PC-3 (cell line): ENCODE results near the gene GPATCH2L. TPM values are rescaled to one million over a fixed set of nuclear protein-coding genes. Genes with fewer than 3 reads are reported as not detected.

Experiments
- ATAC-seq: fragments of 200-7000 bp; cut with Tn5 transposase; 2 replicates; pipeline ENCODE4 v1.9.1; 2020; ENCODE audit warnings: mild to moderate bottlenecking, moderate library complexity
- BruUV-seq: library from RNA; stranded (reverse); fragments of 400-500 nt; replicated peaks from 2 replicates; lab custom pipeline; 2021; lab: Mats Ljungman, UMichigan
- CTCF ChIA-PET: fragments of 300-600 bp; sonication (Branson Sonifier 250); formaldehyde crosslinking; loops from one replicate; lab custom pipeline; 2022; ENCODE audit warnings: antibody characterized with exemption; lab: Charles Lee
- POLR2A ChIA-PET: fragments of 300-600 bp; sonication (Branson Sonifier 250); formaldehyde crosslinking; loops from one replicate; lab custom pipeline; 2022; ENCODE audit warnings: antibody characterized with exemption; ENCODE audit not compliant: unreplicated experiment; lab: Charles Lee
- DNase-seq: peaks from one replicate; pipeline ENCODE4 v3.0.0-alpha.2; 2015
- H2AFZ ChIP-seq: fragments of 300-600 bp; sonication (generic); 2 replicates; pipeline ENCODE4 v1.6.0; 2016; ENCODE audit warnings: antibody characterized with exemption, low read length
- H3F3A ChIP-seq: fragments of 300-600 bp; sonication (generic); one replicate; pipeline ENCODE4 v1.6.0; 2017; ENCODE audit warnings: antibody characterized with exemption, low read length, control low read depth, mild to moderate bottlenecking; ENCODE audit not compliant: unreplicated experiment
- H3K27ac ChIP-seq: fragments of 300-600 bp; sonication (generic); 2 replicates; pipeline ENCODE4 v1.5.1; 2016; ENCODE audit warnings: mild to moderate bottlenecking, low read length
- H3K27me3 ChIP-seq: fragments of 300-600 bp; sonication (generic); 2 replicates; pipeline ENCODE4 v1.6.1; 2016; ENCODE audit warnings: low read length, mixed read lengths
- H3K36me3 ChIP-seq: fragments of 300-600 bp; sonication (generic); 2 replicates; pipeline ENCODE4 v1.6.1; 2016; ENCODE audit warnings: low read depth, mixed run types, low read length, mixed read lengths
- H3K4me1 ChIP-seq: fragments of 300-600 bp; sonication (generic); 2 replicates; pipeline ENCODE4 v1.5.1; 2016; ENCODE audit warnings: low read length; ENCODE audit not compliant: insufficient read depth
- H3K4me2 ChIP-seq: fragments of 300-600 bp; sonication (generic); 2 replicates; pipeline ENCODE4 v1.6.0; 2016; ENCODE audit warnings: low read length
- H3K4me3 ChIP-seq: fragments of 300-600 bp; sonication (generic); 2 replicates; pipeline ENCODE4 v1.5.1; 2016; ENCODE audit warnings: mild to moderate bottlenecking, low read length, mixed read lengths
- H3K79me2 ChIP-seq: fragments of 300-600 bp; sonication (generic); 2 replicates; pipeline ENCODE4 v1.6.1; 2017; ENCODE audit warnings: low read length, mixed read lengths
- H3K9ac ChIP-seq: fragments of 300-600 bp; sonication (generic); 2 replicates; pipeline ENCODE4 v1.6.0; 2016; ENCODE audit warnings: mild to moderate bottlenecking, low read length
- H3K9me2 ChIP-seq: fragments of 300-600 bp; sonication (generic); replicated peaks from 2 replicates; pipeline ENCODE4 v1.6.1; 2016; ENCODE audit warnings: mixed run types, low read length, mixed read lengths
- H3K9me3 ChIP-seq: fragments of 300-600 bp; sonication (generic); 2 replicates; pipeline ENCODE4 v1.6.1; 2016; ENCODE audit warnings: low read length, mixed read lengths
- H4K20me1 ChIP-seq: fragments of 300-600 bp; sonication (generic); 2 replicates; pipeline ENCODE4 v1.6.1; 2016; ENCODE audit warnings: low read length, mixed read lengths
- CTCF ChIP-seq: fragments of 300-600 bp; sonication (generic); conservative IDR thresholded peaks from 2 replicates; pipeline ENCODE4 v1.5.1; 2017; ENCODE audit warnings: antibody characterized with exemption, low read depth, mild to moderate bottlenecking, low read length
- EZH2 ChIP-seq: fragments of 300-600 bp; sonication (generic); IDR thresholded peaks from one replicate; pipeline ENCODE4 v1.6.1; 2017; ENCODE audit warnings: antibody characterized with exemption, mild to moderate bottlenecking, low read length; ENCODE audit not compliant: unreplicated experiment
- EZH2phosphoT487 ChIP-seq: fragments of 300-600 bp; sonication (generic); IDR thresholded peaks from 2 replicates; pipeline ENCODE4 v1.6.1; 2018; ENCODE audit warnings: mild to moderate bottlenecking, antibody characterized with exemption, low read length, borderline replicate concordance
- intact Hi-C: fragments of 100-400 bp; cut with micrococcal nuclease; formaldehyde crosslinking; loops from 2 replicates; pipeline ENCODE4 v1.9.0; 2023
- total RNA-seq: library from RNA; depleted of rRNA; stranded (reverse); fragments of >200 nt; gene quantifications from 2 replicates; pipeline ENCODE4 v1.2.3, GENCODE V29; 2014

GPATCH2L gene
- total RNA-seq, 1 experiment from 2014 or later = 46.0 TPM

GRCh38 chr14:76133103-76133502, 18.6 kb upstream of the GPATCH2L start:
- DNase-seq (peak; percentile 56), ATAC-seq (no peak)
- no peaks in the 10 kb centered on the region for H3K4me1 ChIP-seq
- no peaks in the 10 kb centered on the region for H4K20me1 ChIP-seq
- no peaks in the 10 kb centered on the region for H3K9me2 ChIP-seq
- no peak overlapping the region for H3K9ac ChIP-seq
- H3K4me3 ChIP-seq = no peak overlapping the region
- no peak overlapping the region for H2AFZ ChIP-seq
- H3K36me3 ChIP-seq = no peaks in the 10 kb centered on the region
- intact Hi-C loops = no loop called here
- TF ChIP-seq EZH2 (no peak), EZH2phosphoT487 (no peak), CTCF (no peak)
- H3F3A ChIP-seq = no peaks in the 10 kb centered on the region
- BruUV-seq = no TSS peak
- CTCF ChIA-PET = no interaction called here
- H3K27ac ChIP-seq = no peak overlapping the region
- peaks cover 68% of the 10 kb centered on the region for H3K27me3 ChIP-seq
- H3K4me2 ChIP-seq = no peak overlapping the region
- H3K9me3 ChIP-seq = no peaks in the 10 kb centered on the region
- POLR2A ChIA-PET = no interaction called here
- H3K79me2 ChIP-seq = no peaks in the 10 kb centered on the region

GRCh38 chr14:76134231-76134630, 17.5 kb upstream of the GPATCH2L start:
- Histone ChIP-seq H4K20me1 (no peaks in the 10 kb centered on the region), H3K27ac (no peak overlapping the region), H3K4me3 (no peak overlapping the region), H3K9ac (no peak overlapping the region), H3K27me3 (peaks cover 73% of the 10 kb centered on the region), H2AFZ (no peak overlapping the region), H3K4me2 (no peak overlapping the region), H3F3A (no peaks in the 10 kb centered on the region), H3K9me2 (no peaks in the 10 kb centered on the region), H3K79me2 (no peaks in the 10 kb centered on the region), H3K4me1 (no peaks in the 10 kb centered on the region), H3K36me3 (no peaks in the 10 kb centered on the region), H3K9me3 (no peaks in the 10 kb centered on the region)
- POLR2A ChIA-PET = no interaction called here
- CTCF ChIA-PET = no interaction called here
- no TSS peak for BruUV-seq
- DNase-seq = no peak
- intact Hi-C loops = no loop called here
- no peak for ATAC-seq
- TF ChIP-seq CTCF (no peak), EZH2phosphoT487 (no peak), EZH2 (no peak)

- H3K9me3 ChIP-seq = no peaks in the 10 kb centered on the region
- H3F3A ChIP-seq = no peaks in the 10 kb centered on the region
- no peak for DNase-seq
- no peak for ATAC-seq
- H3K4me2 ChIP-seq = no peak overlapping the region
- no peaks in the 10 kb centered on the region for H3K4me1 ChIP-seq
- no peaks in the 10 kb centered on the region for H3K36me3 ChIP-seq
- H3K27me3 ChIP-seq = peaks cover 77% of the 10 kb centered on the region
- ChIA-PET POLR2A (interaction anchor here (0.5 kb wide), 1 partner anchor 189 kb away, joined by 21 read pairs; no protein-coding TSS in a partner anchor), CTCF (no interaction called here)
- no peak overlapping the region for H3K27ac ChIP-seq
- no peaks in the 10 kb centered on the region for H3K79me2 ChIP-seq
- TF ChIP-seq EZH2phosphoT487 (no peak), EZH2 (no peak), CTCF (no peak)
- no peak overlapping the region for H3K4me3 ChIP-seq
- intact Hi-C loops = no loop called here
- no peaks in the 10 kb centered on the region for H4K20me1 ChIP-seq
- no peaks in the 10 kb centered on the region for H3K9me2 ChIP-seq
- BruUV-seq = no TSS peak
- H2AFZ ChIP-seq = no peak overlapping the region
- H3K9ac ChIP-seq = no peak overlapping the region
Observed at GRCh38 chr14:76135722-76136121, 16.0 kb upstream of the GPATCH2L start.
